T-helper 1 cell treated with Interleukin-12 subunit alpha and Interleukin-12 subunit beta and Interleukin-4 antibody, amounts not matched to agents 30 ng/mL and 1 ng/mL, for 36 hours (primary cell): ENCODE data around the gene CCDC127. TPM values are rescaled to one million over a fixed set of nuclear protein-coding genes. Genes with fewer than 3 reads are reported as not detected.
"Not testable (repeated sequence)": the region's sequence is repeated elsewhere in the genome, so short reads cannot be mapped to it uniquely, and the experiment has no call there.

ENCODE experiments used
- intact Hi-C: fragments of 100-400 bp; cut with micrococcal nuclease; formaldehyde crosslinking; loops from one replicate; pipeline ENCODE4 v1.15.1; 2024
- total RNA-seq: library from RNA; stranded (reverse); gene quantifications from 2 replicates; pipeline ENCODE4 v1.2.3, GENCODE V29; 2022

CCDC127 gene
- total RNA-seq, 1 donor from 2014 or later: 6.0 TPM

DNA sequence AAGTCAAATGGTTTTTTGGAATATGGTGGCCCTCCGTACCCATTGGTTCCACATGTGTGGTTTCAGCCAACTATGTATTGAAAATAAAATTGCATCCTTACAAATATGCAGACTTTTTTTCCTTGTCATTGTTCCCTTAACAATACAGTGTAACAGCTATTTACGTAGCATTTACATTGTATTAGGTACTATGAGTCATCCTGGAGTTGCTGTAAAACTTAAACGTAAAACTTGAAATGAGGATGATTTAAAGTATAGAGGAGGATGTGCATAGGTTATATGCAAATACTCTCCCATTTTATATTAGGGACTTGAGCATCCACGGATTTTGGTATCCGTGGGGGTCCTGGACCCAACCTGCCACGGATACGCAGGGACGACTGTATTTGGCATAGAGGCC, 16.5 kb upstream of the CCDC127 start:
- intact Hi-C loops: no loop called here

DNA sequence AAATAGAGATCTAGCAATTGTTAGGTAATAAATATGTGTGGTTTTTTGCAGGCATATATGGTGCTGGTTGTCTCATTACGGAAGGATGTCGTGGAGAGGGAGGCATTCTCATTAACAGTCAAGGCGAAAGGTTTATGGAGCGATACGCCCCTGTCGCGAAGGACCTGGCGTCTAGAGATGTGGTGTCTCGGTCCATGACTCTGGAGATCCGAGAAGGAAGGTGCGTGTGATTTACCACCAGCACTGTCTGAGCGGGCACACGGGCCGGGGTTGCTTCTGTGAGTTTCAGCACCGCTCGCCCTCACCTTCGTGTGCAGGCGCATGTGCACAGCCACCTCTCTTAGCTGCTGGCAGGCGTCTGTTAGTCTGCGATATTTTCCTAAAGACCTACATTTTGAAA, 15.5 kb upstream of the CCDC127 start:
- intact Hi-C loops: not testable (repeated sequence)

DNA sequence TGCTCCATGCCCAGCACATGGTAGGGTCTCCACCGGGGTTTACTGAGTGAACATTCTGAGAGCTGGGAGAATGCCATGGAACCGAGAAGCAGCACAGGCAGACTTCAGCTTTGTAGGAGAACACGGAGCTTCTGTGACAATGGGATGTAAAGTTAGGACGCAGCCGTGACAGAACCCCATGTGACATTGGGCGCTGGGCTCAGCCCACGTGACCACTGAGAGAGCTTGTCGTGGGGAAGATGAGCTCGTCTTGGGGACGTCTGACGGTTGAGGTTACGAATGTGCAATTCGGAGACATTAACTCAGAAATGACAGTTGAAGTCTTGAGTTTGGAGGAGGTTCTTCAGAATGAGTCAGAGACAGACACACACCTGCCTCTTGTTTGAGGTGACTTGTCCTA, 13.7 kb upstream of the CCDC127 start:
- intact Hi-C loops: no loop called here

- intact Hi-C loops: no loop called here
Observed at GRCh38 chr5:230711-231110, 12.8 kb upstream of the CCDC127 start.

DNA sequence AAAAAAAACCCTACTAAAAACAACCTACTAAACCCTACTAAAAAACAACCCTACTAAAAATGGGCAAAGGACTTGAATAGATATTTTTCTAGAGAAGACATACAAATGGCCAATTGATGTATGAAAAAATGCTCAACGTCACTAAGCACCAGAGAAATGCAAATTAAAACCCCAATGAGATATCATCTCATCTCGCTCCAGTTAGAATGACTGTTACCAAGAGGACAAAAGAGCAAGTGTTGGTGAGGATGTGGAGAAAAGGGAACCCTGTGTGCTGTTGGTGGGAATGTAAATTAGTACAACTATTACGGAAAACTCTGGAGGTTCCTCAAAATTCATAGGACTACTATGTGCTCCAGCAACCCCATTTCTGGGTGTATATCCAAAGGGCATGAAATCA, 10.9 kb upstream of the CCDC127 start:
- intact Hi-C loops: loop anchor here (10.0 kb wide), 1 partner anchor 876 kb away; no protein-coding TSS in a partner anchor

- intact Hi-C loops: loop anchor here (10.0 kb wide), 1 partner anchor 877 kb away; no protein-coding TSS in a partner anchor
Observed at GRCh38 chr5:227375-227774, 9.4 kb upstream of the CCDC127 start.

- intact Hi-C loops: loop anchor here (10.0 kb wide), 1 partner anchor 879 kb away; no protein-coding TSS in a partner anchor
Observed at GRCh38 chr5:225334-225733, 7.4 kb upstream of the CCDC127 start.

DNA sequence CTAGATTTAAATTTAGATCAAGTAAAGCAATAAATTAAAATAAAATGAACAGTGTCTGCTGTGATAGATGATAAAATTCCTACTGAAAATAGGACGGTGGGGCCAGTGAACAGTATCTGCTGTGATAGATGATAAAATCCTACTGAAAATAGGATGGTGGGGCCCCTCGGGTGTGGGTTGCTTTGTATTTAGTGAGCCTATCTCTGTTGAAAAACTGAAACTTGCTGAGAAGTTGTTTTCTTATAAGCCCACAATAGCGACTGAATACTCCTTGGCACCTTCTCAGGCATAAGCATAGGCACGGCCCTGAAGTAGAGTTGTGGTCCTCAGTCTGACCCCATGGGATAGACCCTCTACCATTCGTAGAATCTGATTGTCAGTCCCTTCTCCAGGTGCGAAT, 5.8 kb upstream of the CCDC127 start:
- intact Hi-C loops: loop anchor here (10.0 kb wide), 1 partner anchor 881 kb away; no protein-coding TSS in a partner anchor

GRCh38 chr5:222951-223715, 5.2 kb upstream of the CCDC127 start:
- intact Hi-C loops: loop anchor here (10.0 kb wide), 1 partner anchor 882 kb away; no protein-coding TSS in a partner anchor

DNA sequence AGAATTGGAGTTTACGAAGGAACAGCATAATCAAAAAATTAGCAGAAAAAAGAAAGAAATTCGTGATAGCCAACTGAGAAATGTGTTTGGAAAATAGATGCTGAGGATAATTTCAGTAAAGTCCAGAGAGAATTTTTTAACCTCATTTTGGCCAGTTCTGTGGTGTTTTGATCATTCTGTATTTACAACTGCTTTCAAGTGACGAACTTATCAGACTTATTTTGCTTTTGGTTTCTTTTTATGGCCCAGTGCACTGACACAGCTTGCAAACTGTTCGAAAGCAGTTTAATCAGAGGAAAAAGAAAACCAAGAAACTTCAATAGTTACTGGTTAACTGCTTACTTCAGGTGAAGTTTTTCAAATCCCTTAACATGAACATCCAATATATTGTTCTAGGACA, 2.0 kb upstream of the CCDC127 start:
- intact Hi-C loops: loop anchor here (1.0 to 10.0 kb wide), 9 partner anchors 51 to 1573 kb away; partner anchors contain the start of genes AHRR, CEP72 and PDCD6

DNA sequence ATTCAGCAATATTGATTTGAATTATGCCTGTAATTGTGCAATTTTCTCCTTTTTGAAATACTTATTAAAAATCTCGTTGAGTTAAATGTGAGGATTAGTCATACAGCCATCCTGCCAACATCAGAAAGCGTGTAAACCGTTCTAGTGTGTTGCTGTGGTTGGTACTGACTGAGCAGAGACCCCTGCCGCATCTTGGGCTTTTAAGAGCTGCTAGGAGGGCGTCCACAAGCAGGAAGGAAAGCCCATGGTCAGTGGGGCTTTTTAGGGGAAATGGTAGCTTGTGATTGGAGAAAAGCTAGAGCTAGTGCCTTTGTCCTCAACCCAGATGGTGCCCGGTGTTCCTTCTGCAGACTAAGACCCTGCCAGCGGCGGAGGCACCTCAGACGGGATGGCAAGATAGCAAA, 1.5 kb upstream of the CCDC127 start:
- intact Hi-C loops: loop anchor here (2.0 to 5.0 kb wide), 5 partner anchors 113 to 1573 kb away; partner anchors contain the start of gene CEP72

- intact Hi-C loops: loop anchor here (1.0 to 5.0 kb wide), 7 partner anchors 30 to 1574 kb away; partner anchors contain the start of genes CEP72 and EXOC3
Observed at GRCh38 chr5:218457-219291, 721 bp upstream of the CCDC127 start.

GRCh38 chr5:216076-216475, 1.9 kb downstream of the CCDC127 start:
- intact Hi-C loops: loop anchor here (5.0 kb wide), 2 partner anchors 116 to 241 kb away; no protein-coding TSS in a partner anchor

DNA sequence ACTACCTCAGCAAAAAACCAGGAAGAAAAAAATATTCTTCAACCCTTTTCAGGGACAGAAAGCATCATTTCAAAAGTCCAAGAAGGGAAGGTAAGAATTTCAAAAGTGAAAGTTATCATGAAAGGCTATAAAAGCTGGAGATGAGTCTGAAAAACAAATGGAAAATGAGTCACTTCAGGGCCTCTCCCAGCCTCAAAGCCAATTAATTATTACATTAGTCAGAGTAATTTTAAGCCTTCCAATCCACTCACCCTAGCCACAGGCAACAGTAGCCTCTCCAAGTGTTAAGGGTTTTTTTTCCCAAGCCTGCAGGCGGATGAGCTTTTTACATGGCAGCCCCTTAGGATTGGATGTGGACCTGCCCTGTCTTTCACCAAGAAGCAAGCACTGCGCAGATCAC, 2.7 kb downstream of the CCDC127 start:
- intact Hi-C loops: loop anchor here (5.0 kb wide), 2 partner anchors 117 to 242 kb away; no protein-coding TSS in a partner anchor

GRCh38 chr5:213803-214395, 4.1 kb downstream of the CCDC127 start:
- intact Hi-C loops: no loop called here

DNA sequence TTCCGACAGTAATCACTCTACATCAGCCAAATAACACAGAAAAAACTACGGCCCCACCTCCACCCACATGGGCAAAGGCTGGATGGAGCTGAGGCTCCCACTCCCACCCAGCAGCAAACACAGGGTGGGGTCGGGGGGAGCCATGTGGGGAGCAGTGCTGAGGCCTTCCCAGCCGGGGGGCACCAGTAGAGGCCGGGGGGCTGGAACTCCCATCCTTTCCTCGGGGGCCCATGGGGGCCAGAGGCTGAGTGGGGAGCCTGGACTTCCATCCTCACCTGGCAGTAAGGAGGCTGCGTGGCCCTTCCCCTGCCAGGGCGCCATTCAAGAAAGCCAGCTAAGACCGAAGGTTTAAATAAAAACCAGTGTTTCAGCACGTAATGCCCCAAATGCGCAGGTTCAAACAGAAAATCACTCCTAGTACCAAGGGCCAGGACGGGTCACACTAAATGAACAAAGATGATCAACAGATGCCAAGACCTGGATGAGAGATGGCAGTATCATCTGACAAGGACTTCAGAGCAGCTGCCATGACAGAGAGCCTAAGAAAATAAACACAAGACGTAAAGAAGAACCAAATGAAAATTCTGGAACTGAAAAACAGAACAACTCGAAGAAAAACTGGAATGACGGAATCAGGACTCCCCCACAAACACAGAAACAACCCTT, 9.4 kb downstream of the CCDC127 start:
- intact Hi-C loops: no loop called here

GRCh38 chr5:207599-207998, 10.4 kb downstream of the CCDC127 start:
- intact Hi-C loops: no loop called here

DNA sequence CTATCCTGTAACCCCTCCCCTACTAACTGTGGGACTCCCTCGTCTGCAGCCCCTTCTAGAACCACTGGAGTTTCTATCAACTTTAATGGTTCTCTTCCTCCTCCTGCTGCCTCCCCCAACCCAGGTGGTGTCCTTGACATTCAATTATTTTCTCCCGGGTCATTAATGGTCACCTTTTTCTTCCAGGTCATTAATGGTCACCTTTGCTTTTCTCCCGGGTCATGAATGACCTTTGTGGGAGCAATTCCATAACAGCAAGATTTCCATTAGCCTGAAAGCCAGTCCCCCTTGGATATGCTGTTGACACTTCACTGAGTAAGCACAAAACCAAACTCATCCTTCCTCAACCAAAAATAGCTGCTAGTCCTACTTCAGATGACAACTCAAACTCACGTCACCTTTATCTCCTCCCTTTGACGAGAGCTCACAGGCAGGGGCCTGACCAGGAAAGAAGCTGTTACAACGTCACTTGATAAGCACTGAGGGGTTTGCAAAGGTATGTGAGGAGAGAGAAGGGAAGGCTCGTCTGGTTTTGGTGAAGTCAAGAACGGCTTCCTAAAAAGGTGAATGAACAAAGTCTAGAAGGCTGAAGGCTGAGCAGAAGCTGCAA, 10.9 kb downstream of the CCDC127 start:
- intact Hi-C loops: no loop called here

DNA sequence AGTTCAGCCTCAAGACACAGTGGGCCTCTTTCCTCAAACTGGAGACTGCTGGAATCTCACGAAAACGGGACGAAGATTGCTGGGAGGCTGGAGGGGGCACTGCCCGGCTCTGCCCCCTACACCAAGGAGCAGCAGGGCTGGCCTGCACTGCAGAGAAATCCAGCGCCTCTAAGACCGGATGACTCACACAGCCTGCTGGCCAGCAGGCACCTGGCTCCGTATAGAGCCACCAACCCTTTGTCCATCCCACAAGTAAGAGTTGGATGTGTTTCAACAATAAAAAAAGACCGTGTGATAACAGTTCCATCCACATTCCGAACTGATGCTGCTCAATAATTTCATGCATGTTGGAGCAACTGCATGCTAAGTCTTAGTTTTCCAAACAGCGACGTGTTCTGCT, 11.5 kb downstream of the CCDC127 start:
- intact Hi-C loops: no loop called here

DNA sequence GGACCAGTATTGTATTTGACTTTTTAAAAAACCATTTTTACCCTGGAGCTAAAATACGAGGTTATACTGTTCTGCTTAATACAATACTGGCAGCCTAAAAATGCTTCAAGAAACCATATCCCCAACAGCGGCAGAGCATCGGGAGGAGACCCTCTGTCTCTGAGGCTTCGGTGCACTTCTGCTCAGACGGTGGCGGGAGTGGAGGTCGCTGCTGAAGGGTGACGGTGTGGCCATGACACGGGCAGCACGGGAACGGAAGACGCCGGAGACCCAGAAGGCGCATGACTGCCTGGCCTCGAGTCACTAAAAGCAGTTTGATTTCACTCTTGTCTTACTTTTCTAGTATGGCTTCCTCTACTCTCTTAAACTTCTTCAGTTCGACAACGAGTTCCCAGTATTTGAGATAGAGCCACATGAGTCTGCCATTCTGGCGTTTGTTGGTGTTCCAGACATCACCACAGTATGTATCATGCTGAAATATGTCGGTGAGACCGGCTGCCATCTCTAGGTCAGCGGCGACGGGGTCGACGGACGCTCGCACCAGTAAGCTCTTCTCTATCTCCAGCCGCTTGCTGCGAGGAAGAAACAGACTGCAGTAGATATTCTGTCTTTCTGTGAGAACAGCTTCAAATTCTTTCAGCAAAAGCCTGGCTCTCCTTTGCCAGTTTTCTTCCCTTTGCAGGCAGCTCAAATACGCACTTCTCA, 12.8 kb downstream of the CCDC127 start:
- intact Hi-C loops: no loop called here
